ENCODE data around the gene SPAG6.

Gene SPAG6

GRCh38 chr10:22315455-22316285, 29.6 kb upstream of the SPAG6 start:
- DNase-seq (ENCODE audit: low read depth in 1 of 2, low spot score in 1 of 2) = no peak
- Histone ChIP-seq H3K4me3 (replicated peaks; ENCODE audit: insufficient read depth, low read length) (peak overlapping the region; percentile 54), H3K27me3 (ENCODE audit: insufficient read depth, poor library complexity, severe bottlenecking) (no peaks in the 10 kb centered on the region), H3K27ac (replicated peaks) (peak overlapping the region; percentile 95)
- no peak for TF ChIP-seq SPI1 (IDR thresholded peaks at IDR 0.05; ENCODE audit: borderline replicate concordance, low read depth)
- no peak for TF ChIP-seq GABPA (IDR thresholded peaks at IDR 0.05; ENCODE audit: low read depth)
- no peak for TF ChIP-seq POLR2AphosphoS5 (IDR thresholded peaks at IDR 0.05; ENCODE audit: low read depth)
- TF ChIP-seq, protein P1, sequence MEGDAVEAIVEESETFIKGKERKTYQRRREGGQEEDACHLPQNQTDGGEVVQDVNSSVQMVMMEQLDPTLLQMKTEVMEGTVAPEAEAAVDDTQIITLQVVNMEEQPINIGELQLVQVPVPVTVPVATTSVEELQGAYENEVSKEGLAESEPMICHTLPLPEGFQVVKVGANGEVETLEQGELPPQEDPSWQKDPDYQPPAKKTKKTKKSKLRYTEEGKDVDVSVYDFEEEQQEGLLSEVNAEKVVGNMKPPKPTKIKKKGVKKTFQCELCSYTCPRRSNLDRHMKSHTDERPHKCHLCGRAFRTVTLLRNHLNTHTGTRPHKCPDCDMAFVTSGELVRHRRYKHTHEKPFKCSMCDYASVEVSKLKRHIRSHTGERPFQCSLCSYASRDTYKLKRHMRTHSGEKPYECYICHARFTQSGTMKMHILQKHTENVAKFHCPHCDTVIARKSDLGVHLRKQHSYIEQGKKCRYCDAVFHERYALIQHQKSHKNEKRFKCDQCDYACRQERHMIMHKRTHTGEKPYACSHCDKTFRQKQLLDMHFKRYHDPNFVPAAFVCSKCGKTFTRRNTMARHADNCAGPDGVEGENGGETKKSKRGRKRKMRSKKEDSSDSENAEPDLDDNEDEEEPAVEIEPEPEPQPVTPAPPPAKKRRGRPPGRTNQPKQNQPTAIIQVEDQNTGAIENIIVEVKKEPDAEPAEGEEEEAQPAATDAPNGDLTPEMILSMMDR (IDR thresholded peaks at IDR 0.05; ENCODE audit: insufficient read depth, low read length) = no peak
- no peak for TF ChIP-seq REST (IDR thresholded peaks at IDR 0.05; ENCODE audit: insufficient replicate concordance, low read depth)

DNA sequence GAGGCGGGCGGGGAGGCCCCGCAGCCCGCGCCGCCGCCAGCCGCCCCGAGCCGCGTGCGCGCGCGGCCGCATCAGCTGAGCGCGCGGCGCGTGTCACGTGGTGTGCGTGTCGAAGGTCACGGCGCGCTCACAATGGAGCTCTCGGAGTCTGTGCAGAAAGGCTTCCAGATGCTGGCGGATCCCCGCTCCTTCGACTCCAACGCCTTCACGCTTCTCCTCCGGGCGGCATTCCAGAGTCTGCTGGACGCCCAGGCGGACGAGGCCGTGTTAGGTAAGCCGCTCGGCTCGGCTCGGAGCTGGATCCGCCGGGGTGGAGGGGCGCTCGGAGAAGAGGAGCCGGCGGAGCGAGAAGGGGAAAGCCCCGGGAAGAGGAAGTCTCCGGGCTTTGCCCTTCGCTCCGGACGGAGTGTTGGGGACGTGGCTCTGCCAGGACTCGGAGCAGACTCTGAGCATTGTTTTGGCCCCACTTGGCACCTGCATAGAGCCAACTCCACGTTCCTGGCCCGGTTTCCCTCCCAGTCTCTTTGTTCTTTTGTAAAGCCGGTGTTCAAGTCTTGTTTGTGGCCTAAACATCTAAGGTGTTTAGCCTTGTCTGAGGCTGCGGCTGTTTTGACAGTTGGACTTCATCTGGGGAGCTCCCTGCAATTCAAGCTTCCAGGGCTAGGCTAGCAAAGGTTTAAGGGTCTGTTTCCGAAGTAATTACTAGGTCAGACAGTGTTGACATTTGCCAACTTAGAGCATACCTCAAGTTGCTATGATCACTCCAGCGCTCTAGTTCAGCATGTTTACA, 28.8 kb upstream of the SPAG6 start, which contains the start of gene COMMD3:
Gene COMMD3, plus strand, starts transcription at position 103 of the 790 bp plus-strand sequence. Its CDS starts 30 bp downstream, at position 133.
- TF ChIP-seq POLR2AphosphoS5 (IDR thresholded peaks at IDR 0.05; ENCODE audit: low read depth) (peak; percentile 67), SPI1 (IDR thresholded peaks at IDR 0.05; ENCODE audit: borderline replicate concordance, low read depth) (peak; percentile 72), REST (IDR thresholded peaks at IDR 0.05; ENCODE audit: insufficient replicate concordance, low read depth) (peak; percentile 43), GABPA (IDR thresholded peaks at IDR 0.05; ENCODE audit: low read depth) (peak; percentile 78)
- TF ChIP-seq, protein P1 (IDR thresholded peaks at IDR 0.05; ENCODE audit: insufficient read depth, low read length) = no peak

GRCh38 chr10:22317076-22317370, 28.3 kb upstream of the SPAG6 start:
- DNase-seq (ENCODE audit: low read depth in 1 of 2, low spot score in 1 of 2) = no peak
- H3K27me3 ChIP-seq (ENCODE audit: insufficient read depth, poor library complexity, severe bottlenecking) = peaks cover 1% of the 10 kb centered on the region
- no peak for TF ChIP-seq POLR2AphosphoS5 (IDR thresholded peaks at IDR 0.05; ENCODE audit: low read depth)
- TF ChIP-seq REST (IDR thresholded peaks at IDR 0.05; ENCODE audit: insufficient replicate concordance, low read depth) = no peak
- TF ChIP-seq, protein P1 (IDR thresholded peaks at IDR 0.05; ENCODE audit: insufficient read depth, low read length) = no peak
- no peak for TF ChIP-seq SPI1 (IDR thresholded peaks at IDR 0.05; ENCODE audit: borderline replicate concordance, low read depth)
- TF ChIP-seq GABPA (IDR thresholded peaks at IDR 0.05; ENCODE audit: low read depth) = no peak
- peak overlapping the region; percentile 54 for H3K4me3 ChIP-seq (replicated peaks; ENCODE audit: insufficient read depth, low read length)
- H3K27ac ChIP-seq (replicated peaks) = peak overlapping the region; percentile 95

More for the DNA sequence above, 28.8 kb upstream of the SPAG6 start, which contains the start of gene COMMD3:
- DNase-seq (ENCODE audit: low read depth in 1 of 2, low spot score in 1 of 2) = peak; percentile 53 to 65
- H3K4me3 ChIP-seq (replicated peaks; ENCODE audit: insufficient read depth, low read length) = peak within 1 kb of the TSS; percentile 54
- H3K27me3 ChIP-seq (ENCODE audit: insufficient read depth, poor library complexity, severe bottlenecking) = no peaks in the 10 kb centered on the region
- peak within 1 kb of the TSS; percentile 95 for H3K27ac ChIP-seq (replicated peaks)

Data from HL-60 (cell line).